Fibroblast of lung (primary cell): ENCODE results near the gene RNASE7. TPM values are rescaled to one million over a fixed set of nuclear protein-coding genes. Genes with fewer than 3 reads are reported as not detected.
A peak's percentile ranks its signal among the peaks of the same experiment; 100 is the strongest.

ENCODE experiments used
- DNase-seq, 2 donors: peaks; one replicate each; pipeline versions ENCODE4 v3.0.0 to v3.0.0-alpha.2; 2010; ENCODE audit warnings: low read depth in 2 of 2
- H2AFZ ChIP-seq: 2 replicates; pipeline ENCODE4 v1.5.1; 2012; ENCODE audit warnings: low read length, control low read depth, inconsistent platforms
- H3K27ac ChIP-seq: 2 replicates; pipeline ENCODE4 v1.5.1; 2011; ENCODE audit warnings: low read length, control low read depth; ENCODE audit not compliant: insufficient read depth
- H3K27me3 ChIP-seq: 2 replicates; pipeline ENCODE4 v1.5.1; 2011; ENCODE audit warnings: mild to moderate bottlenecking, low read length; ENCODE audit not compliant: control insufficient read depth, insufficient read depth
- H3K36me3 ChIP-seq: 2 replicates; pipeline ENCODE4 v1.5.1; 2011; ENCODE audit warnings: low read length; ENCODE audit not compliant: control insufficient read depth, insufficient read depth
- H3K4me1 ChIP-seq: 2 replicates; pipeline ENCODE4 v1.5.1; 2011; ENCODE audit warnings: low read length; ENCODE audit not compliant: control insufficient read depth, insufficient read depth; ENCODE audit errors: extremely low read depth
- H3K4me2 ChIP-seq: 2 replicates; pipeline ENCODE4 v1.5.1; 2011; ENCODE audit warnings: low read length, control low read depth; ENCODE audit not compliant: insufficient read depth; ENCODE audit errors: extremely low read depth
- H3K4me3 ChIP-seq, 4 experiments: fragments of 200-600 bp in 1 of 4; sonication (generic) in 1 of 4; replicated peaks in 1 of 4; 2 replicates each; pipeline ENCODE4 v1.5.1; 2011 to 2016; ENCODE audit warnings: low read length in 4 of 4, low read depth in 3 of 4, mild to moderate bottlenecking in 3 of 4, control low read depth in 2 of 4, inconsistent platforms in 1 of 4, mixed read lengths in 1 of 4; ENCODE audit not compliant: insufficient read depth in 1 of 4; ENCODE audit errors: control extremely low read depth in 1 of 4
- H3K79me2 ChIP-seq: 2 replicates; pipeline ENCODE4 v1.5.1; 2012; ENCODE audit warnings: mild to moderate bottlenecking, low read length, inconsistent platforms; ENCODE audit not compliant: control insufficient read depth, insufficient read depth
- H3K9ac ChIP-seq: 2 replicates; pipeline ENCODE4 v1.5.1; 2011; ENCODE audit warnings: mild to moderate bottlenecking, low read length, control low read depth; ENCODE audit not compliant: insufficient read depth
- H3K9me3 ChIP-seq: 2 replicates; pipeline ENCODE4 v1.5.1; 2012; ENCODE audit warnings: low read depth, low read length; ENCODE audit not compliant: control insufficient read depth, insufficient read depth
- H4K20me1 ChIP-seq: 2 replicates; pipeline ENCODE4 v1.5.1; 2011; ENCODE audit warnings: low read length; ENCODE audit not compliant: control insufficient read depth, insufficient read depth; ENCODE audit errors: extremely low read depth
- CTCF ChIP-seq, 2 donors: IDR thresholded peaks in 1 of 2; conservative IDR thresholded peaks in 1 of 2; 1 replicate in 1 of 2; 2 replicates in 1 of 2; pipeline ENCODE4 v1.5.1; 2011 to 2012; ENCODE audit warnings: low read length in 2 of 2, control low read depth in 1 of 2, inconsistent platforms in 1 of 2, low read depth in 1 of 2, mild to moderate bottlenecking in 1 of 2
- EZH2 ChIP-seq: IDR thresholded peaks from 2 replicates; pipeline ENCODE4 v1.5.1; 2012; ENCODE audit warnings: low read length, control low read depth, mild to moderate bottlenecking; ENCODE audit errors: missing control alignments
- polyA plus RNA-seq, 2 donors: library from polyadenylated mRNA; depleted of rRNA in 1 of 2; stranded (reverse) in 1 of 2; unstranded in 1 of 2; fragments of >200 nt; gene quantifications; 2 replicates each; pipeline ENCODE4 v1.2.1, GENCODE V29; 2011 to 2012; ENCODE audit warnings: missing spikeins in 1 of 2
- total RNA-seq: library from RNA; depleted of rRNA; stranded (reverse); fragments of >200 nt; gene quantifications from 2 replicates; pipeline ENCODE4 v1.2.1, GENCODE V29; 2014

The RNASE7 gene
- total and polyA plus RNA-seq, 2 donors (not counting 1 experiment from before 2014, with no cell fraction given): not detected

GRCh38 chr14:21024585-21025370 is 17.4 kb upstream of the RNASE7 start, which contains the start of gene NDRG2:
NDRG2 (minus strand) TSS chr14:21025061; CDS start chr14:21023315, 1,746 bp downstream.
- no peaks in the 10 kb centered on the region for H4K20me1 ChIP-seq
- H3K4me3 ChIP-seq: peak within 1 kb of the TSS in 2 of 4 experiments; percentile 33 to 40
- H3K36me3 ChIP-seq: no peaks in the 10 kb centered on the region
- no peak within 1 kb of the TSS for H3K9ac ChIP-seq
- TF ChIP-seq CTCF (conservative IDR thresholded peaks at IDR 0.05 in 1 of 2, IDR thresholded peaks at IDR 0.05 in 1 of 2; ENCODE audit: low read depth in 1 of 2, low read length in 2 of 2) (no peak), EZH2 (peak; percentile 93)
- peak within 1 kb of the TSS; percentile 25 for H3K4me2 ChIP-seq
- H3K27ac ChIP-seq: no peak within 1 kb of the TSS
- H3K9me3 ChIP-seq: no peaks in the 10 kb centered on the region
- peaks cover 54% of the 10 kb centered on the region for H3K27me3 ChIP-seq
- DNase-seq: peak in 1 of 2 donors; percentile 17
- H3K79me2 ChIP-seq: no peaks in the 10 kb centered on the region
- no peak within 1 kb of the TSS for H2AFZ ChIP-seq
- H3K4me1 ChIP-seq: no peaks in the 10 kb centered on the region

GRCh38 chr14:21025371-21026273 is 16.5 kb upstream of the RNASE7 start:
- H3K9ac ChIP-seq: no peak overlapping the region
- H3K79me2 ChIP-seq: no peaks in the 10 kb centered on the region
- no peaks in the 10 kb centered on the region for H3K4me1 ChIP-seq
- no peaks in the 10 kb centered on the region for H3K9me3 ChIP-seq
- H2AFZ ChIP-seq: no peak overlapping the region
- TF ChIP-seq EZH2 (peak; percentile 53), CTCF (conservative IDR thresholded peaks at IDR 0.05 in 1 of 2, IDR thresholded peaks at IDR 0.05 in 1 of 2; ENCODE audit: low read depth in 1 of 2, low read length in 2 of 2) (no peak)
- peak overlapping the region in 2 of 4 experiments; percentile 33 to 40 for H3K4me3 ChIP-seq
- H3K27me3 ChIP-seq: peaks cover 56% of the 10 kb centered on the region
- DNase-seq: no peak
- H4K20me1 ChIP-seq: no peaks in the 10 kb centered on the region
- H3K27ac ChIP-seq: no peak overlapping the region
- no peak overlapping the region for H3K4me2 ChIP-seq
- H3K36me3 ChIP-seq: no peaks in the 10 kb centered on the region
